HG02678 (cell line): ENCODE results near the gene WRNIP1.
"Not testable (repeated sequence)": the region's sequence is repeated elsewhere in the genome, so short reads cannot be mapped to it uniquely, and the experiment has no call there.

Experiments used
- ATAC-seq: cut with Tn5 transposase; IDR thresholded peaks from one replicate; pipeline ENCODE4 v1.9.1; 2021; ENCODE audit warnings: mild to moderate bottlenecking, moderate library complexity; ENCODE audit not compliant: unreplicated experiment

Gene WRNIP1

GRCh38 chr6:2760882-2761842 lies 4.0 kb upstream of the WRNIP1 start:
- ATAC-seq: no peak

- ATAC-seq: not testable (repeated sequence)
Observed at GRCh38 chr6:2762868-2763267, 2.3 kb upstream of the WRNIP1 start.

- no peak for ATAC-seq
Observed at GRCh38 chr6:2763345-2763841, 1.8 kb upstream of the WRNIP1 start.

GRCh38 chr6:2763876-2764540 lies 1.2 kb upstream of the WRNIP1 start:
- ATAC-seq: no peak

- ATAC-seq: peak; percentile 57
Observed at GRCh38 chr6:2764610-2765165, 505 bp upstream of the WRNIP1 start.

GRCh38 chr6:2765896-2766766 lies 938 bp downstream of the WRNIP1 start:
- ATAC-seq: peak; percentile 13

GRCh38 chr6:2766767-2767656 lies 1.8 kb downstream of the WRNIP1 start:
- no peak for ATAC-seq

GRCh38 chr6:2767657-2768524 lies 2.7 kb downstream of the WRNIP1 start:
- no peak for ATAC-seq

GRCh38 chr6:2768696-2769095 lies 3.5 kb downstream of the WRNIP1 start:
- ATAC-seq: no peak

- ATAC-seq: no peak
Observed at GRCh38 chr6:2770171-2770570, 5.0 kb downstream of the WRNIP1 start.

GRCh38 chr6:2771079-2771478 lies 5.9 kb downstream of the WRNIP1 start:
- ATAC-seq: no peak

GRCh38 chr6:2772840-2773239 lies 7.6 kb downstream of the WRNIP1 start:
- no peak for ATAC-seq

- ATAC-seq: no peak
Observed at GRCh38 chr6:2773449-2773848, 8.3 kb downstream of the WRNIP1 start.

GRCh38 chr6:2775003-2775402 lies 9.8 kb downstream of the WRNIP1 start:
- no peak for ATAC-seq

GRCh38 chr6:2777249-2777648 lies 12.1 kb downstream of the WRNIP1 start:
- no peak for ATAC-seq

- no peak for ATAC-seq
Observed at GRCh38 chr6:2780102-2780737, 15.0 kb downstream of the WRNIP1 start.

GRCh38 chr6:2781685-2782355 lies 16.6 kb downstream of the WRNIP1 start:
- no peak for ATAC-seq

GRCh38 chr6:2782356-2782708 lies 17.1 kb downstream of the WRNIP1 start:
- no peak for ATAC-seq
